Panc1 (cell line): Measurements from ENCODE around the gene SQOR. TPM values are rescaled to one million over a fixed set of nuclear protein-coding genes. Genes with fewer than 3 reads are reported as not detected.
"Not testable (repeated sequence)": the region's sequence is repeated elsewhere in the genome, so short reads cannot be mapped to it uniquely, and the experiment has no call there.

ENCODE experiments used
- ATAC-seq: fragments of 200-7000 bp; cut with Tn5 transposase; 2 replicates; pipeline ENCODE4 v1.9.1; 2020; ENCODE audit warnings: mild to moderate bottlenecking, moderate library complexity
- BruUV-seq: library from RNA; stranded (reverse); fragments of 400-500 nt; replicated peaks from 2 replicates; lab custom pipeline; 2021; lab: Mats Ljungman, UMichigan
- CTCF ChIA-PET: fragments of 300-600 bp; sonication (Branson Sonifier 250); formaldehyde crosslinking; loops from one replicate; lab custom pipeline; 2022; ENCODE audit warnings: antibody characterized with exemption; lab: Charles Lee
- POLR2A ChIA-PET: fragments of 300-600 bp; sonication (Branson Sonifier 250); formaldehyde crosslinking; loops from one replicate; lab custom pipeline; 2022; ENCODE audit warnings: antibody characterized with exemption; lab: Charles Lee
- DNase-seq: peaks from one replicate; pipeline ENCODE4 v3.0.0-alpha.2; 2010; ENCODE audit warnings: low read depth, low spot score
- H3K27ac ChIP-seq: 2 replicates; pipeline ENCODE4 v1.5.1; 2011; ENCODE audit warnings: mild to moderate bottlenecking, low read length, inconsistent platforms
- H3K27me3 ChIP-seq: fragments of 200-500 bp; sonication (Bioruptor generic); 2 replicates; pipeline ENCODE4 v1.6.0; 2014; ENCODE audit warnings: low read length, inconsistent platforms; ENCODE audit not compliant: control insufficient read depth, insufficient read depth
- H3K36me3 ChIP-seq: fragments of 200-500 bp; sonication (Bioruptor generic); 2 replicates; pipeline ENCODE4 v1.5.1; 2014; ENCODE audit warnings: inconsistent platforms, mild to moderate bottlenecking, low read length, moderate library complexity; ENCODE audit not compliant: control insufficient read depth, insufficient read depth
- H3K4me1 ChIP-seq: 2 replicates; pipeline ENCODE4 v1.5.1; 2011; ENCODE audit warnings: inconsistent platforms, mild to moderate bottlenecking, low read length, moderate library complexity; ENCODE audit not compliant: control insufficient read depth, insufficient read depth
- H3K4me3 ChIP-seq, 2 experiments: 2 replicates each; pipeline ENCODE4 v1.5.1; 2011 to 2012; ENCODE audit warnings: low read depth in 2 of 2, low read length in 2 of 2, mild to moderate bottlenecking in 2 of 2, inconsistent platforms in 1 of 2, moderate library complexity in 1 of 2
- H3K9me3 ChIP-seq: fragments of 200-500 bp; sonication (Bioruptor generic); 2 replicates; pipeline ENCODE4 v1.5.1; 2014; ENCODE audit warnings: low read depth, mild to moderate bottlenecking, inconsistent platforms, low read length, moderate library complexity; ENCODE audit not compliant: control insufficient read depth, insufficient read depth
- CTCF ChIP-seq: fragments of 450-650 bp; IDR thresholded peaks from 2 replicates; pipeline ENCODE4 v1.5.1; 2017; ENCODE audit warnings: mild to moderate bottlenecking
- POLR2AphosphoS5 ChIP-seq: IDR thresholded peaks from 2 replicates; pipeline ENCODE4 v1.6.1; 2012; ENCODE audit warnings: mild to moderate bottlenecking, low read depth, low read length, moderate library complexity
- REST ChIP-seq, 2 experiments: IDR thresholded peaks; 2 replicates each; pipeline ENCODE4 v1.6.1; 2011 to 2012; ENCODE audit warnings: low read depth in 2 of 2, control low read depth in 1 of 2, low read length in 1 of 2, mild to moderate bottlenecking in 1 of 2, moderate library complexity in 1 of 2; ENCODE audit not compliant: insufficient read depth in 1 of 2
- SIN3A ChIP-seq: IDR thresholded peaks from 2 replicates; pipeline ENCODE4 v1.6.1; 2012; ENCODE audit warnings: low read depth, mild to moderate bottlenecking, low read length, moderate library complexity, borderline replicate concordance; ENCODE audit not compliant: insufficient read depth
- TCF7L2 ChIP-seq: IDR thresholded peaks from 2 replicates; pipeline ENCODE4 v1.6.1; 2011; ENCODE audit warnings: mild to moderate bottlenecking, low read depth, low read length, inconsistent platforms
- in situ Hi-C: cut with HindIII; loops from 2 replicates; pipeline ENCODE4 v1.10.0; 2016; ENCODE audit warnings: low sequenced_read_pairs, low pct_unique_long_range_greater_than_20kb
- intact Hi-C: fragments of 100-400 bp; cut with micrococcal nuclease; formaldehyde crosslinking; loops from one replicate; pipeline ENCODE4 v1.10.0; 2022; ENCODE audit not compliant: unreplicated experiment
- total RNA-seq: library from RNA; stranded (reverse); gene quantifications from one replicate; pipeline ENCODE4 v1.2.1, GENCODE V29; 2021; ENCODE audit not compliant: unreplicated experiment

The SQOR gene
- total RNA-seq, 1 experiment from 2014 or later, result 62.2 TPM

DNA sequence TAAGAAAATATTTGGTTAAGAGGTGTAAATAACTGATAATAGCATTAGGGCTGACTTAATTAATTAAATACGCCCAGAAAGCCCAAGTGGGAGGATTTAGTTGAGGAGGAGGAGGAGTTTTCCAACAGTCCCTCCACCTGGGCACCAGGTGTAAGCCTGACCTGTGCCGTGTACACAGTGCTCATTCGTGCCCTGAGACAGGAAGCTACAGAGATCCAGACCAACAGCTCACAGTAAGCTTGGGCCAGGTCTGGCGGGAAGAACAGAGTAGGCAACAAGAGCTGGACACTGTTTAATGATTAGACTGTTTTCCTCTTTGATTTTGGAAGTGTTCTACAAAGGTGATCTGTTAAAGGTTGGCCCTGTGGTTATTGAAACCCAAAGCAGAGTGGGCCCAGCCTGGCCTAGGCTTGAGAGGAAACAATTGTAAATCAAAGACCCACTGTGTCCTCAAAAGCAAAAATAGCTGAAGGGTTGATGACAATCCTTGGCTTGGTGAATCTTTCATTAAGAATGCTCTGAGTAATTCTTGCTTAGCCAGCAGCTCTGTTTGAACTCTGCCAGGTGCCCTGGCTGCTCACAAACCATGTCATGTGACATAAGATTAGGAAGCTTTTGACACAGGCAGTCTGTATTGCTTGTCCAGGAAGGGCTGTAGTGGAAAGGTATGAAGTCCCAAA, 13.8 kb downstream of the SQOR start:
- in situ Hi-C loops, result no loop called here
- POLR2A ChIA-PET, result no interaction called here
- Histone ChIP-seq H3K27ac (peak overlapping the region; percentile 69), H3K36me3 (no peaks in the 10 kb centered on the region), H3K4me3 (no peak overlapping the region), H3K4me1 (peaks cover 37% of the 10 kb centered on the region), H3K9me3 (no peaks in the 10 kb centered on the region), H3K27me3 (no peaks in the 10 kb centered on the region)
- intact Hi-C loops, result no loop called here
- no peak for TF ChIP-seq TCF7L2
- DNase-seq, result no peak
- peak; percentile 62 for ATAC-seq
- no TSS peak for BruUV-seq
- CTCF ChIA-PET, result interaction anchor here (0.6 kb wide), 1 partner anchor 88 kb away, joined by 4 read pairs; no protein-coding TSS in a partner anchor

DNA sequence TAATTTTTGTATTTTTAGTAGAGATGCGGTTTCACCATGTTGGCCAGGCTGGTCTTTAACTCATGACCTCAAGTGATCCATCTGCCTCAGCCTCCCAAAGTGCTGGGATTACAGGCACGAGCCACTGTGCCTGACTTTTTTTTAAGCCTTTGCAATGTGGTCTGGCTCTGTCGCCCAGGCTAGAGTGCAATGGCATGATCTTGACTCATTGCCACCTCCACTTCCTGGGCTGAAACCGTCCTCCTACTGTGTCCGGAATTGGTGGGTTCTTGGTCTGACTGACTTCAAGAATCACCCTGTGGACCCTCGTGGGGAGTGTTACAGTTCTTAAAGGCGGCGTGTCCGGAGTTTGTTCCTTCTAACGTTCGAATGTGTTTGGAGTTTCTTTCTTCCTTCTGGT, 15.2 kb downstream of the SQOR start:
- H3K27ac ChIP-seq, H3K36me3 ChIP-seq, ATAC-seq, BruUV-seq, in situ Hi-C loops, intact Hi-C loops, POLR2A ChIA-PET, H3K4me3 ChIP-seq, CTCF ChIA-PET, H3K27me3 ChIP-seq, DNase-seq, H3K9me3 ChIP-seq: not testable (repeated sequence)
- peaks cover 29% of the 10 kb centered on the region for H3K4me1 ChIP-seq

DNA sequence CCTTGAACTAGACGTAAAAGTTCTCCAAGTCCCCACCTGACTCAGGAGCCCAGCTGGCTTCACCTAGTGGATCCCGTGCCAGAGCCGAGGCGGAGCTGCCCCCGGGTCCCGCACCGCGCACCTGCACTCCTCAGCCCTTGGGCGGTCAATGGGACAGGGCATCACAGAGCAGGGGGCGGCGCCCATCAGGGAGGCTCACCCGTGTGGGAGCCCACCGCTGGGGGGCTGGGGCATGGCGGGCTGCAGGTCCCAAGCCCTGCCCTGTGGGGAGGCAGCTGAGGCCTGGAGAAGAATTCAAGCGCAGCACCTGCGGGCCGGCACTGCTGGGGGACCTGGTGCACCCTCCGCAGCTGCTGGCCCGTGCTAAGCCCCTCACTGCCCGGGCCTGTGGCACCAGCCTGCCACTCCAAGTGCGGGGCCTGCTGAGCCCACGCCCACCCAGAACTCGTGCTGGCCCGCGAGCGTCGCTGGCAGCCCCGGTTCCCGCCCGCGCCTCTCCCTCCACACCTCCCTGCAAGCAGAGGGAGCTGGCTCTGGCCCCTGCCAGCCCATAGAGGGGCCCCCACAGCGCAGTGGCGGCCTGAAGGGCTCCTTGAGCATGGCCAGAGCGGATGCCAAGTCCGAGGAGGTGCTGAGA, 16.2 kb downstream of the SQOR start:
- no peaks in the 10 kb centered on the region for H3K36me3 ChIP-seq
- ChIA-PET POLR2A (no interaction called here), CTCF (no interaction called here)
- H3K27me3 ChIP-seq, result no peaks in the 10 kb centered on the region
- H3K27ac ChIP-seq, result no peak overlapping the region
- H3K9me3 ChIP-seq, result no peaks in the 10 kb centered on the region
- peaks cover 19% of the 10 kb centered on the region for H3K4me1 ChIP-seq
- in situ Hi-C loops, result no loop called here
- intact Hi-C loops, result no loop called here
- ATAC-seq (no peak), DNase-seq (no peak)
- H3K4me3 ChIP-seq, result no peak overlapping the region
- TF ChIP-seq TCF7L2 (no peak), SIN3A (no peak), REST (IDR thresholded peaks at IDR 0.05; ENCODE audit: insufficient read depth in 1 of 2, low read depth in 2 of 2, low read length in 1 of 2) (no peak), POLR2AphosphoS5 (no peak), CTCF (no peak)
- BruUV-seq, result no TSS peak
